Activated B cell treated with CpG ODN at 0.5 μM for 24 hours (primary cell): ENCODE results near the gene RGS10. TPM values are rescaled to one million over a fixed set of nuclear protein-coding genes. Genes with fewer than 3 reads are reported as not detected.

ENCODE experiments used
- ATAC-seq: fragments of 200-7000 bp; cut with Tn5 transposase; one replicate; pipeline ENCODE4 v1.10.0; 2021; ENCODE audit warnings: low read depth, mild to moderate bottlenecking, moderate library complexity
- CTCF ChIA-PET: fragments of 350-600 bp; sonication (Branson Sonifier 250); formaldehyde crosslinking; loops from one replicate; lab custom pipeline; 2021; ENCODE audit warnings: antibody characterized with exemption; lab: Charles Lee
- POLR2A ChIA-PET: fragments of 350-600 bp; sonication (Branson Sonifier 250); formaldehyde crosslinking; loops from one replicate; lab custom pipeline; 2021; ENCODE audit warnings: antibody characterized with exemption; lab: Charles Lee
- DNase-seq: peaks from one replicate; pipeline ENCODE4 v3.0.0; 2022
- H3K27ac Mint-ChIP-seq: one replicate; pipeline ENCODE4 v1.8.0; 2020; ENCODE audit warnings: mixed read lengths
- H3K27me3 Mint-ChIP-seq: one replicate; pipeline ENCODE4 v1.8.0; 2021; ENCODE audit warnings: mixed read lengths
- H3K36me3 Mint-ChIP-seq: one replicate; pipeline ENCODE4 v1.8.0; 2021; ENCODE audit warnings: low read depth, mixed read lengths
- H3K4me1 Mint-ChIP-seq: one replicate; pipeline ENCODE4 v1.8.0; 2021; ENCODE audit warnings: mixed read lengths
- H3K4me3 Mint-ChIP-seq: one replicate; pipeline ENCODE4 v1.8.0; 2020; ENCODE audit warnings: mild to moderate bottlenecking, mixed read lengths
- H3K9me3 Mint-ChIP-seq: one replicate; pipeline ENCODE4 v1.8.0; 2020; ENCODE audit warnings: mixed read lengths
- intact Hi-C: fragments of 100-400 bp; cut with micrococcal nuclease; formaldehyde crosslinking; loops from one replicate; pipeline ENCODE4 v1.15.1; 2024
- total RNA-seq: library from RNA; stranded (reverse); gene quantifications from 2 replicates; pipeline ENCODE4 v1.2.3, GENCODE V29; 2022
- TF ChIP-seq, protein P1 (sequence below): fragments of 200-600 bp; IDR thresholded peaks from one replicate; pipeline ENCODE4 v1.8.0; 2022; ENCODE audit warnings: antibody characterized with exemption, mild to moderate bottlenecking

The RGS10 gene
- total RNA-seq, 1 donor from 2014 or later: 53.5 TPM

DNA sequence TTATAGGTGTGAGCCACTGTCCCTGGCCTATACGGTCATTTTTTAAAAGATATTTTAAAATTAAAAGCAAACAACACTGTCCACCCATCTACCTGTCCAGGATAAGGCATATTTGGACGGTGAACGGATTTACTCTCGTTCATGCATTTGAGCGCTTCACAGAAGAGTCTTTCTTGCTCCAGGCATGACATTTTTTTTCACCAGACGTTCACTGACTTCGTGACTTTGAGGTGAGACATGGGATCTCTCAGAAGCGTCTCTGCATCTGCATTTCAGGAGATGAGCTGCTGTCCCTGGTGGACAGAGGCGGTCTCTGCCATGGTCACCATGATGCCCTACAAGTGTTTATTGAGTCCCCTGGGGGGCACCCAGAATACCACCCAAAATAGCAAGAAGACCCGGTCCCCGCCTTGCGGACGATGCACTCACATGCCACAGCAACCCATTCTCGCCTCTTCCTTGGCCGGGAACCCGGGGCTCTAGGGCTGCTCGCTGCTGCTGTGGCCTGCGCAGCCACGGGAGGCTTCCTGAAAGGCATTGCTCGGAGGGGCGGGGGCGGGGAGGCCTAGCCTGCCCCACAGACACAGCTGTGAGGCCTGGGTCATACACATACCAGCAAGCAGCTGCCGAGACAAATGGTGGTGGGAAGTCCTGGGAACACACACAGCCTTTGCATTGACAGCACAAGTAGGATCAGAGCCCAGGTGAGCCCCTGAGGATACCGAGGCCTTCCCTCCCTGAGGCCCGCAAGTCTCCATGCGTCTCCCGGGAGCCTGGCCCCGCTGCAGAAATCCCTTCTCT lies 84.4 kb downstream of the RGS10 start:
- no peaks in the 10 kb centered on the region for H3K27me3 Mint-ChIP-seq
- POLR2A ChIA-PET: interaction anchor here (0.7 to 2.3 kb wide), 2 partner anchors 15 to 20 kb away, joined by 5 to 9 read pairs; no protein-coding TSS in a partner anchor
- DNase-seq (no peak), ATAC-seq (no peak)
- H3K4me1 Mint-ChIP-seq: peaks cover 52% of the 10 kb centered on the region
- intact Hi-C loops: loop anchor here (5.0 kb wide), 1 partner anchor 139 kb away; the partner anchor contains the start of gene TIAL1
- H3K9me3 Mint-ChIP-seq: no peaks in the 10 kb centered on the region
- no peak overlapping the region for H3K27ac Mint-ChIP-seq
- CTCF ChIA-PET: interaction anchor here (0.6 to 2.0 kb wide), 4 partner anchors 20 to 889 kb away, joined by 3 to 8 read pairs (median 6); no protein-coding TSS in a partner anchor
- H3K36me3 Mint-ChIP-seq: peaks cover 33% of the 10 kb centered on the region
- TF ChIP-seq, protein P1, sequence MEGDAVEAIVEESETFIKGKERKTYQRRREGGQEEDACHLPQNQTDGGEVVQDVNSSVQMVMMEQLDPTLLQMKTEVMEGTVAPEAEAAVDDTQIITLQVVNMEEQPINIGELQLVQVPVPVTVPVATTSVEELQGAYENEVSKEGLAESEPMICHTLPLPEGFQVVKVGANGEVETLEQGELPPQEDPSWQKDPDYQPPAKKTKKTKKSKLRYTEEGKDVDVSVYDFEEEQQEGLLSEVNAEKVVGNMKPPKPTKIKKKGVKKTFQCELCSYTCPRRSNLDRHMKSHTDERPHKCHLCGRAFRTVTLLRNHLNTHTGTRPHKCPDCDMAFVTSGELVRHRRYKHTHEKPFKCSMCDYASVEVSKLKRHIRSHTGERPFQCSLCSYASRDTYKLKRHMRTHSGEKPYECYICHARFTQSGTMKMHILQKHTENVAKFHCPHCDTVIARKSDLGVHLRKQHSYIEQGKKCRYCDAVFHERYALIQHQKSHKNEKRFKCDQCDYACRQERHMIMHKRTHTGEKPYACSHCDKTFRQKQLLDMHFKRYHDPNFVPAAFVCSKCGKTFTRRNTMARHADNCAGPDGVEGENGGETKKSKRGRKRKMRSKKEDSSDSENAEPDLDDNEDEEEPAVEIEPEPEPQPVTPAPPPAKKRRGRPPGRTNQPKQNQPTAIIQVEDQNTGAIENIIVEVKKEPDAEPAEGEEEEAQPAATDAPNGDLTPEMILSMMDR: no peak
- H3K4me3 Mint-ChIP-seq: no peak overlapping the region

DNA sequence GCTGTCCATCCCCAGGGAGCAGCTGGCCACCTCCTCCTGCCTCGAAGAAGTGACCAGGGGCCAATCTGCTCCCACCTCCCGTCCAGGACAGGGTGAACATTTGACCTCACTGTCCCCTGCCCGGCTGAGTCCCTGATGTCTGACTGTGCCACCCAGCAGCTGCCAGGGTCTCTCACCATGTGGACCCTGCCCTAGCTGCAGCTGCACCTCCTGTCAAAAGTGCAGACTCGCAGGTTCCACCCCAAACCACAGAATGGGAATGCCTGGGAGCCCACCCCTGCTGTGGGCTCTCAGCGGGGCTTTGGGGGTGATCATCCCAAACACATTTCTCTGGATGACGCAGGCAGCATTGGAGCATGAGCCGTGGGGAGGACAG lies 86.1 kb downstream of the RGS10 start:
- peak overlapping the region; percentile 93 for H3K27ac Mint-ChIP-seq
- CTCF ChIA-PET: interaction anchor here (1.2 to 1.6 kb wide), 5 partner anchors 12 to 257 kb away, joined by 3 to 6 read pairs (median 4); no protein-coding TSS in a partner anchor
- POLR2A ChIA-PET: interaction anchor here (0.5 to 1.4 kb wide), 5 partner anchors 22 to 89 kb away, joined by 3 to 13 read pairs (median 4); no protein-coding TSS in a partner anchor
- peaks cover 43% of the 10 kb centered on the region for H3K36me3 Mint-ChIP-seq
- no peak for ATAC-seq
- intact Hi-C loops: loop anchor here (5.0 kb wide), 1 partner anchor 141 kb away; the partner anchor contains the start of gene TIAL1
- TF ChIP-seq, protein P1: no peak
- no peaks in the 10 kb centered on the region for H3K27me3 Mint-ChIP-seq
- H3K4me3 Mint-ChIP-seq: no peak overlapping the region
- peaks cover 37% of the 10 kb centered on the region for H3K4me1 Mint-ChIP-seq
- H3K9me3 Mint-ChIP-seq: no peaks in the 10 kb centered on the region
- DNase-seq: no peak

DNA sequence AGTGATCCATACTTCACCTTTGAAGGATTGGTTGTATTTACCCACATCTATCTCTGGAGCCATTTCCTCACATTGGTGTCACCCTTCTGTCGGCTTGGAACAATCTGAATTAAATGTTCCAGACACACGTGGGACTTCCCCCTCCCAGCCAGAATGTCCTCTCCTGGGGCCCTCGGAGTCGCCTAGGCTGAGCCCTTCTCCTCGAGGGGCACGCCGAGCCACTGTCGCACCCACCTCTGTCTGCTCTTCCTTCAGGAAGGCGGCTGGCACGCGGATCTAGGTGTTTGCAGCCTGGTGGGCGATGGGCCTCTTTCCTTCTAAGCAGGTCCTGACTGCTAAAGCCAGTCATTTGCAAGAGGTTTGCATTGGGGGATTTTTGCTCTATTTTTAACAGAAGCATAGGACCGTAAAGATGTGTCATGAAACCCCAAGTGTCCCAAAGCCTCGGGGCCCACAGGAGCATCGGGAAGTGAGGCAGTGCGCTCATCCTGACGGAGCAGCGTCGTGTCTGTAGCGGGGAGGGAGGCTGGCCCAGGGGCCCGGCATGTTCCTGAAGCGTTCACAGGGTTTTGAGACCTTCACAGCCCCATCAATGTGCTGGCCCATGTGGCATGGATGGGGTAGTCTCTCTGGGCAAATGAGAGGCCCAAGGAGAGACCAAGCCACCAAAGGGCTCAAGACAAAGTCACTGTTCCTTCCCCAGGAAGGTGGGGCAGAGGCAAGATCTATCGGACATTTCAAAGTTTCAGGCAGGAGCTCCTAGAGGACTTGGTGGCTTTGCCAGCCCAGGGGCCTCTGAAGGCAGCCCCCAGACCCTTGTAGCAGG lies 86.7 kb downstream of the RGS10 start:
- H3K27me3 Mint-ChIP-seq: no peaks in the 10 kb centered on the region
- peak overlapping the region; percentile 75 for H3K4me3 Mint-ChIP-seq
- intact Hi-C loops: loop anchor here (1.0 to 5.0 kb wide), 2 partner anchors 22 to 141 kb away; partner anchors contain the start of gene TIAL1
- H3K27ac Mint-ChIP-seq: peak overlapping the region; percentile 93
- H3K36me3 Mint-ChIP-seq: peaks cover 43% of the 10 kb centered on the region
- CTCF ChIA-PET: interaction anchor here (1.2 to 1.6 kb wide), 3 partner anchors 11 to 256 kb away, joined by 3 to 5 read pairs (median 4); no protein-coding TSS in a partner anchor
- TF ChIP-seq, protein P1: no peak
- no peak for DNase-seq
- POLR2A ChIA-PET: interaction anchor here (0.5 to 0.6 kb wide), 3 partner anchors 28 to 89 kb away, joined by 4 read pairs; no protein-coding TSS in a partner anchor
- H3K4me1 Mint-ChIP-seq: peaks cover 31% of the 10 kb centered on the region
- H3K9me3 Mint-ChIP-seq: no peaks in the 10 kb centered on the region
- ATAC-seq: peak; percentile 81

DNA sequence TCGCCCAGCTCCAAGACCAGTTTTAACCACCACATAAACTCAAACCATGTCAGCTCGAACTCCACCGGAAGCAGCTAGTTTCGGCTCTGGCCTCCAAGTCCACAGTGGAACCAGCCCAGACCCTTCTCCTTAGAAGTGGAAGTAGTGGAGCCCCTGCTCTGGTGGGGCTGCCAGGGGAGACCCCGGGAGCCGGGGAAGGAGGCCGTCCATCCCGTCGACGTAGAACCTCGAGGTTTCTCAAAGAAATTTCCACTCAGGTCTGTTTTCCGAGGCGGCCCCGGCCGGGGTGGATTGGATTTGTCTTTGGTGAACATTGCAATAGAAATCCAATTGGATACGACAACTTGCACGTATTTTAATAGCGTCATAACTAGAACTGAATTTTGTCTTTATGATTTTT lies 87.5 kb downstream of the RGS10 start:
- TF ChIP-seq, protein P1: no peak
- H3K27me3 Mint-ChIP-seq: no peaks in the 10 kb centered on the region
- CTCF ChIA-PET: no interaction called here
- DNase-seq (no peak), ATAC-seq (no peak)
- POLR2A ChIA-PET: no interaction called here
- peaks cover 46% of the 10 kb centered on the region for H3K36me3 Mint-ChIP-seq
- intact Hi-C loops: loop anchor here (1.0 to 5.0 kb wide), 2 partner anchors 23 to 142 kb away; partner anchors contain the start of gene TIAL1
- no peak overlapping the region for H3K27ac Mint-ChIP-seq
- no peak overlapping the region for H3K4me3 Mint-ChIP-seq
- no peaks in the 10 kb centered on the region for H3K9me3 Mint-ChIP-seq
- H3K4me1 Mint-ChIP-seq: peaks cover 30% of the 10 kb centered on the region
